GM12891 (cell line): ENCODE results near the gene TMEM9B.
"Not testable (repeated sequence)": the region's sequence is repeated elsewhere in the genome, so short reads cannot be mapped to it uniquely, and the experiment has no call there.

Source experiments
- POLR2AphosphoS5 ChIP-seq: IDR thresholded peaks from 2 replicates; pipeline ENCODE4 v1.6.1; 2011; ENCODE audit warnings: low read depth, low read length, control low read depth
- SPI1 ChIP-seq: IDR thresholded peaks from 2 replicates; pipeline ENCODE4 v1.6.1; 2011; ENCODE audit warnings: low read depth, low read length, control low read depth

DNA sequence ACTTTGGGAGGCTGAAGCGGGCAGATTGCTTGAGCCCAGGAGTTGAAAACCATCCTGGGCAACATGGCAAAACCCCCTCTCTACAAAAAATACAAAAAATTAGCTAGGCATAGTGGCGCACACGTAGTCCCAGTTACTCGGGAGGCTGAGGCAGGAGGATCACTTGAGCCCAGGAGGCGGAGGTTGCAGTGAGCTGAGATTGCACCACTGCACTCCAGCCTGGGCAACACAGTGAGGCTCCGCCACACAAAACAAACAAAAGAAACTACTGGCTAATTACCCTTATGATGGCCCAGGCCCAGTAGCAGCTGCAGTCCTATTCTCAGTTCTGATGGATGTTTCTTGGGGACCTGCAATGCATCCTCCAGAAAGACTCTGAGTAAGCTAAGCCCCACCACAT, 22.5 kb upstream of the TMEM9B start:
- not testable (repeated sequence) for TF ChIP-seq POLR2AphosphoS5, SPI1
